SK-MEL-5 (cell line): ENCODE data around the gene C13orf46. TPM values are rescaled to one million over a fixed set of nuclear protein-coding genes. Genes with fewer than 3 reads are reported as not detected.

Source experiments
- DNase-seq: peaks from one replicate; pipeline ENCODE4 v3.0.0-alpha.2; 2016; ENCODE audit warnings: low read depth, low spot score
- in situ Hi-C: cut with HindIII; loops from 2 replicates; pipeline ENCODE4 v1.10.0; 2016; ENCODE audit warnings: low sequenced_read_pairs, high pct_unique_total_duplicates, low pct_unique_long_range_greater_than_20kb
- total RNA-seq: library from RNA; depleted of rRNA; stranded (reverse); fragments of >200 nt; shearing (Covaris generic); gene quantifications from 2 replicates; pipeline ENCODE4 v1.2.3, GENCODE V29; 2014

The C13orf46 gene
- total RNA-seq, 1 experiment from 2014 or later: not detected

GRCh38 chr13:114012921-114013320 lies 39.0 kb upstream of the C13orf46 start:
- DNase-seq: no peak
- in situ Hi-C loops: no loop called here

GRCh38 chr13:114012141-114012540 lies 38.3 kb upstream of the C13orf46 start:
- DNase-seq: no peak
- in situ Hi-C loops: no loop called here

GRCh38 chr13:114011226-114011625 lies 37.4 kb upstream of the C13orf46 start:
- DNase-seq: no peak
- in situ Hi-C loops: no loop called here

DNA sequence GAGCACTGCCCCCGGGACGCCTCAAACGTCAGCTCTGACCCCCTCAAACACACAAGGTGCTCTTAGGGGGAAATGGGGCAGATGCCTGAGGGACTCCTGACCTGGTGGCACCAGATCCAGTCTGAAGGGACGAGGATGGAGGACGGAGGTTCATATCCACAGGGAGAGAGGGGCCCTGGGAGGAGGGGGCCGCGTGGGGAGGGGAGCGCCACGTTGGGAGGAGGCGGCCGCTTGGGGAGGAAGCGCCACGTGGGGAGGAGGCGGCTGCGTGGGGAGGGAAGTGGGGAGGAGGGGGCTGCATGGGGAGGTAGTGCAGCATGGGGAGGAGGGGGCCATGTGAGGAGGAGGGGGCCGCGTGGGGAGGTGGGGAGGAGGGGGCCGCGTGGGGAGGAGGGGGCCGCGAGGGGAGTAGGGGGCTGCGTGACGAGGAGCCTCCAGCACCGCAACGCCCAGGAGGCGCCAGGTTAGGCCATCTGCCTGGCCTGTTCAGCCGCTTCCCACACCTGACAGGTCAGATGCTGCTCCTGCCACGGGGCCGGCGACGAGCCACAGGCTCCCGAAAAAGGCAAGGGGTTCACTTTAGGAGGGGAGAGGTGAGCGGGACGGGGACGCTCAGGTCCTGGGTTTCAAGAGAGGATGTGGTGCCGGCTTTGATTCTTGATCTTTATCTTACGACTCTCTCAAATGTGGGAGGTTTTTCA lies 36.7 kb upstream of the C13orf46 start:
- no peak for DNase-seq
- in situ Hi-C loops: no loop called here

DNA sequence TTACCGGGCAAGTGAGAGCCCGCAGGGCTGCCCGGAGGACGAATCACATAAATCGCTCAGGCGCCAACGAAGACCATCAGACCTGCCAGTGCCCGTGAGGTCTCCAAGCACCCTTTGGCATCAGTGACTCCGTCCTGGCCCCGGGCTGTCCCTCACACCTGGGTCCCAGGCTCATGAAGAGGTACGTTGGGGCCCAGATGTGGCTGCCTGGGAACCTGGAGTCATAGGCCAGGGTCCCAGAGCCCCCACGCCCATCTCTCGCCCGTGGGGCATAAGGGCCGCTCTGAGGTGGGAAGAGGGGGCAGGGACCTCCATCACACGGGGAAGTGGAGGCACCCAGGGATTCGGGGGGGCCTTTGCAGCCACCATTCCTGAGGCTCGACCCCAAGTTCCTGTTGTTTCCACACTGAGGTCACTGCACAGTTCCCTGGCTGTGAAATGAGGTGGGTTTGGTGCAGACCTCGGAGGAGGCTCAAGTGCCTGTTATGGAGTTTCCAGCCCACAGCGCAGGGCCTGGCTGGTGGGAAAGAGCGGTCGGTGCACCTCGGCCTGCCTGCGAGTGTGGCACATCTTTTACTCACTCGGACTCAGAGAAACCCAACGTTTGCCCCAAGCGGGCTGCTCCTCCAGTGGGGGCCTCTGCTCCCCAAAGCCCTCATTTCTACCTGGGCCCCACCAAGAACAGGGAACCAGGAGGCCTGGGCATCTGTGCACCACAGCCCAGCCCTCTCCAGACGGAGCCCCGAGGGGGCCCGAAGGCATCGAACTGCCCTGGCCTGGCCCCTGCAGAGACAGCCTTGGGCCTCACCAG lies 35.9 kb upstream of the C13orf46 start:
- DNase-seq: no peak
- in situ Hi-C loops: no loop called here

DNA sequence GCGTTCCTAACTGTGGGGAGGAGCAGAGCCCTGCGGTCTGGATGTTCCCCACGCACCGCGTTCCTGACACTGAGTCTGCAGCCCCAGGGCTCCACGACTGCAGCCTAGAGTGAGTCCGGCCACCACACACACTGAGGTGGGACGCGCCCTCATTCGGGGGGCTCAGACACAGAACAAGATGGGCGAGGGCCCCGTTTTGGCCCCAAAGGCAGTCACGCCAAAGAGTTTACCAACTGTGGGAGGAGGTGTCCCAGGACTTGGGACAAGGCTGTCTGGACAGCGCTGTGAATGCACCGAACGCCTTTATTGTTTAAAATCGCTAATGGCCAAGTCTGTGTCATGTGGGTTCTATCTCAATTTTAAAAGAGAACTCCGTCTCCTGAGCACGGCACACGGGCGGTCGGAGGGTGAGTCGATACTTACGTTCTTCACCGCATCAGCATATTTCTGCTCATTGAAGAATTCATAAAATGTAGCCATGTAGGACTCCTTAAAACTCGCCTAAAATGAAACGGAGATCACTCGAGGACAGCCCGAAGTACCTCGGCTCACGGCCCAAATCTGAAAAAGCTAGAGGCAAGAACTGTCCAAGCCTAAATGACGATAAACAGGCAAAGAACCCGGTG lies 35.2 kb upstream of the C13orf46 start:
- in situ Hi-C loops: no loop called here
- no peak for DNase-seq

GRCh38 chr13:114007566-114007965 lies 33.7 kb upstream of the C13orf46 start:
- in situ Hi-C loops: no loop called here
- no peak for DNase-seq

DNA sequence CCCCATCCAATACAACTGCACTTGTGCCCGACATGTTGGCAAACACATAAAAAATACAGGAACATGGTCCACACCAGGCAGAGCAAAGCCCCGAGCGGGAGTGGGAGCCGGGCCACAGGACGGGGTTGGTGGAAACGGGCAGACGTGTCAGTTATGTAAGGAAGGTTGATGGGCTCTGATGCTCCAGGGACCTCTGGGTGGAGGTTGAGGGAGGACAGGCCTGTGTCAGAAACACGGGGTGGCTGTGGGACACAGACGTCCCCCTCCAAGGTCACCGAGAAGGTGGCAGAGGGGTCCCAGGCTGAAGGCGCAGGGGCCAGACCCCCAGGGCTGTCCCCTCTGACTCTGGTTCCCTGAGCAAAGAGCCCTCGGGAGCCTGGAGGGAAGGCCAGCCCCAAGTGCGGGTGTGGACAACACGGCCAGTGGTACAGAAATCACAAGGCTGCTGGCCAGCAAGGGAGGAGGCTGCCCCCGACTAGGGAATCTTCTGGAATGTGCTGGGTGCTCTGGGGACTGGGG lies 31.4 kb upstream of the C13orf46 start:
- DNase-seq: no peak
- in situ Hi-C loops: no loop called here

DNA sequence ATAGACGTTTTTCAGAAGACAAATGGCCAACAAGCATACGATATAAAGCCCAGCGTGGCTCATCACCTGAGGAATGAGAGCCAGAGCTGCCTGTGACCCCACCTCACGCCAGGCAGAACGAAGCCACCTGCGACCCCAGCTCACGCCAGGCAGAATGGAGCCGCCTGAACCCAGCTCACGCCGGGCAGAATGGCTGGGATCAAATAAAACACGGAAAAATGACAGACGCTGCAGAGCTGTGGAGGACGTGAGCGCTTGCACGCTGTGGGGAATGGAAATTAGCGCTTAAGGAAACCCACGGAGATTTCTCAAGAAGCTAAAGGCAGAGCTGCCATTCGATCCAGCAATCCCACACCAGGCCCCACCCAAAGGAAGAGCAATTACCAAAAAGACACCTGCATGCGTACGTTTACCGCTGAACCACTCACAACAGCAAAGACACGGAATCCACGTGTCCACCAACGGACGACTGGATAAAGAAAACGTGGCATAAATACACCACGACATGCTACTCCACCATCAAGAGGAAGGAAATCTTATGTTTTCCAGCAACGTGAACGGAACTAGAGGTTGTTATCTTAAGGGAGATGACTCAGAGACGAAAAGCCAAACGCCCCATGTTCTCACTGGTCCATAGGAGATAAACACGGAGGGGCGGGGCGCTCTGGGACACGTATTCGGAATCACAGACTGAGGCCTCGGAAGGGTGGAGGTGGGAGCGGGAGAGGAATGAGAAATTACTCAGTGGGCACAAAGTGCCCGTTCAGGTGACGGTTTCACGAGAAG lies 30.7 kb upstream of the C13orf46 start:
- no peak for DNase-seq

GRCh38 chr13:114002771-114003321 lies 29.0 kb upstream of the C13orf46 start:
- in situ Hi-C loops: no loop called here
- no peak for DNase-seq

More for the DNA sequence above, 30.7 kb upstream of the C13orf46 start:
- in situ Hi-C loops: no loop called here

DNA sequence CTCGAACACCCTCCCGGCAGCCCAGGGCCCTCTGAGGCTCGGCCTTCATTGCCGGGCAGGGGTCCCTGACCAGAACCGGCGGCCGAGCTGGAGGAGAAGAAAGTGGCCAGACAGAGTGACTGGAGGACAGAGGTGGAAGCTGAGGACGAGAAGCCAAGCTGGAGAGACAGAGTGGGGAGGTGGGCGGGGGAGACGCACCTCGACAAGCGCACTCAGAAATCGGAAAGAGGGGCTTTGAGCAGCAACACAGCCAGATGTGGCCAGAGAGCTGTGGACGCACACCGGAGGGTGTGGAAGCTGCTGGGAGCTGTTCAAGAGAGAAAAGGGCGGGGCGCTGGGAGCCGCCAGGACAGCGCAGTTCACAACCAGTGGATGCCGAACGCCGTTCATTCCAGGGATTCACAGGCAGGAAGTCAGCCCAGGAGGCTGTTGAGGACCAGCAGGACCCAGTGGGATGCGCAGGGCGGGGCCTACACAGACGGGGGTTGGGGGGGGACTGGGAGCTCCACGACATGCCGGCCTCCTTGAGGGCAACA lies 28.2 kb upstream of the C13orf46 start:
- DNase-seq: no peak

GRCh38 chr13:114001331-114002008 lies 27.6 kb upstream of the C13orf46 start:
- in situ Hi-C loops: no loop called here
- DNase-seq: no peak

More for the DNA sequence above, 28.2 kb upstream of the C13orf46 start:
- in situ Hi-C loops: no loop called here

DNA sequence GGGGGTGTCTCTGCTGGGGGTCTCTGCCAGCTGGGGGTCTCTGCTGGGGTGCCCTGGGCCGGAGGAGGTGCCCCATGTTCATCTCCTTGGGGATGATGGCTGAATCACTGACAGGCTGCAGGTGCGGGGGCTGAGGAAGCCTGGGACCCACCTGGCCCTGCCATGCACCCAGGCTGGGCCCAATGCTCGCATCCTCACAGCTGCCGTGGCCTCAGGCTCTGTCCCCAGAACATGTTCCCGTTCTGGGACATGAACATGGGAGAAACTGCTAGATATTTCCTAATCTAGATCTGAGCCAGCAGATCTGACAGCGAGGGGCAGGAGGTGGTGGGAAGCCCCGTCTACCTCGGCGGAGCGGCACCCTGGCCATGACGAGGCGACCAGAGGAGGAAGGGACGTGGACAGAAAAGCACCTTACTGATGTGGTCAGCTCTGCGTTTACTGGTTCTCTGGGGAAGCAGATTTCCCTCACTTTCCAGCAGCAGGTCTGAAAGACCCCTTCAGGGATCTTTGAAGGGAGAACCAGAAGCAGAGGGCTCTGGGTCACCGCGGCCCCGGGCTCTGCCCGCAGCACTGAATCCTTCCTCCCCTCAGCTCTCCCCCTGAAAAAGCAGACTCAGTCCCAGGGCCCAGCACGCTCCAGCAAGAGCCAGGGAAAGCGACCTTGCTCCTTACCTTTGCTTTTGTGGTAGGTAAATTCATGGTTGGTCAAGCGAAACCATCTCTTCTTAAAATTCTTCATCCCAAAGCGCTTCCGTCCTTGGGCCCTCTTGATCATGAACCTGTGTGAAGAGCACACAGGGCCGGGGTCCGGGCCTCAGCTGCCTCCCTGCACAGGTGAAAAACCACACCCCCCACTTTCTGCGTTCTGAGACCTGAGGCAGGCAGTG lies 26.5 kb upstream of the C13orf46 start:
- in situ Hi-C loops: no loop called here
- DNase-seq: no peak

- in situ Hi-C loops: no loop called here
- no peak for DNase-seq
Observed at GRCh38 chr13:113999618-113999910, 25.7 kb upstream of the C13orf46 start.

DNA sequence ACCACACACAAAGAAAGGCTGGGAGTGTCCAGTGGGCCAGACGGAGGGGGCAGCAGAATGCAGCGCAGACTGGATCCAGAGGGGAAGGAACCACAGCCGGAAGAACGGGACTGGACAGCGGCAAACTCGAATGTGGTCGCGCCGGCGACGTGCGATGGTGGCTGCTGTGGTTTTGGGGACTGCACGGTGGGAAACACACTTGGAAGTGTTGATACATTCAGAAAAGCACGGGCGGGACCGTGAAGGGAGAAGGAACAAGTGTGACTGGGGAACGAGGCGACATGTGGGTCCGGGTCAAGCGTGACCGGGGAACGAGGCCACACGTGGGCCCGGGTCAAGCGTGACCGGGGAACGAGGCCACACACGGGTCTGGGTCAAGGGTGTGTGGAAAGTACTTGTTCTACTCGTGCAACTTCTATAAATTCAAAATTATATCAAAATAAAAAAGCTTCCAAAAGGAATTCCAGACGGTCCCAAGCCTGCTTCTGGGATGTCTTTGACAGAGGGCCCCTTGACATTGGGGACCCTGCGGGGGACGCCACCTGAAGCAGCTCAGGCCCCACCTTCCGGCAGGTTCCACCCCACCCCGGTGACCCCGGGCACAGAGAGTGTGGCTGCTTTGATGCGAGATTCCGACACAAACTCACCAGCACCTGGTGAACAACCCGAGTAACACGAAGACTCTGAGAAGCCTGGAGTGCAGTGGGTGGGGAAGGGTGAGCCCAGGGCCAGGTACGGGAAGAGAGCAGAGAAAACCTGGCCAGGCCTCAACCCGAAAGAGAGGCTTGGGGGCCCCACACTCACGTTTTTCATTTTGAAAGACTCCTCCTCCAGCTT lies 25.1 kb upstream of the C13orf46 start:
- in situ Hi-C loops: no loop called here
- DNase-seq: no peak
